ENCODE measurements around the gene LTB4R.

Gene LTB4R

DNA sequence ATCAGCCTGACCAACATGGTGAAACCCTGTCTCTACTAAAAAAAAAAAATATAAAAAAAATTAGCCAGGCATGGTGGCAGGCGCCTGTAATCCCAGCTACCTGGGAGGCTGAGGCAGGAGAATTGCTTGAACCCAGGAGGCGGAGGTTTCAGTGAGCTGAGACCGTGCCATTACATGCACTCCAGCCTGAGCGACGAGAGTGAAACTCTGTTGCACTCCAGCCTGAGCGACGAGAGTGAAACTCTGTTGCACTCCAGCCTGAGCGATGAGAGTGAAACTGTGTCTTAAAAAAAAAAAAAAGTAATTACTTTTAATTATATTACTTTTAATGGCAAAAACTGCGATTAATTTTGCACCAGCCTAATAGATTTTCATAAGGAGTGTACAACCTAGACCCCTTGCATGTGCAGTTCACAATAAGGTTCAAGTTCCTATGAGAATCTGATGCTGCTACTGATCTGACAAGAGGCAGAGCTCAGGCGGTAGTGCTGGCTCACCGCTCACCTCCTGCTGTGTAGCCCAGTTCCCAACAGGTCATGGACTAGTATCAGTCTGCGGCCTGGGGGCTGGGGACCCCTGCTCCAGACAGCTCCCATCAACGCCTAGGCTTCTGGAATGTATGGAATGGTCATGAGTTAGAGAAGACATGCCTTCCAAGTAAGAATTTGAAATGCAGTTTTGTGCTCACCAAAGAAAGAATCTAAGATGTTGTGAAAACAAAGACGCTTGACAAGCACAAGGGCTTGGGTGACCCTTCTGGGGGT lies 10.1 kb downstream of the LTB4R start:
- DNase-seq (ENCODE audit: low spot score): no peak
- TF ChIP-seq, protein P1, sequence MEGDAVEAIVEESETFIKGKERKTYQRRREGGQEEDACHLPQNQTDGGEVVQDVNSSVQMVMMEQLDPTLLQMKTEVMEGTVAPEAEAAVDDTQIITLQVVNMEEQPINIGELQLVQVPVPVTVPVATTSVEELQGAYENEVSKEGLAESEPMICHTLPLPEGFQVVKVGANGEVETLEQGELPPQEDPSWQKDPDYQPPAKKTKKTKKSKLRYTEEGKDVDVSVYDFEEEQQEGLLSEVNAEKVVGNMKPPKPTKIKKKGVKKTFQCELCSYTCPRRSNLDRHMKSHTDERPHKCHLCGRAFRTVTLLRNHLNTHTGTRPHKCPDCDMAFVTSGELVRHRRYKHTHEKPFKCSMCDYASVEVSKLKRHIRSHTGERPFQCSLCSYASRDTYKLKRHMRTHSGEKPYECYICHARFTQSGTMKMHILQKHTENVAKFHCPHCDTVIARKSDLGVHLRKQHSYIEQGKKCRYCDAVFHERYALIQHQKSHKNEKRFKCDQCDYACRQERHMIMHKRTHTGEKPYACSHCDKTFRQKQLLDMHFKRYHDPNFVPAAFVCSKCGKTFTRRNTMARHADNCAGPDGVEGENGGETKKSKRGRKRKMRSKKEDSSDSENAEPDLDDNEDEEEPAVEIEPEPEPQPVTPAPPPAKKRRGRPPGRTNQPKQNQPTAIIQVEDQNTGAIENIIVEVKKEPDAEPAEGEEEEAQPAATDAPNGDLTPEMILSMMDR (IDR thresholded peaks at IDR 0.05; ENCODE audit: extremely low read depth, missing control alignments): no peak

DNA sequence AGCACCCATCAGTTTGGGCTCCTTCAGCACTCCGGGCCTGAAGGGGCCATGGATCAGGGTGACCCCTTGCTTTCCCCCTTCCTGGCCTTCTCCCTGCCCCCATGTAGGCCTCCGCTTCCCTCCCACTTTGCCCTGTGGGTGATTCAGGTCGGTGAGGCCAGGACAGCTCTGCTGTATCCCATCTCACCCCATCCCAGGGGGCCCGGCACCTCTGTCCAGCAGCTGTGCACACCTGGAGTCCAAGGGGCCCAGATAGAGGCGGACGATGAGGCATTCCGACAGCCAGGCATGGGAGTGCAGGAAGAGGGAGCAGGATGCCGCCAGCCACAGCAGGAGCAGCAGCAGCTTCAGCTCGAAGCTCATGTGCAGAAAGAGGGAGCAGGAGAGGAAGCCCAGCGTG lies 11.4 kb downstream of the LTB4R start:
- no peak for DNase-seq (ENCODE audit: low spot score)
- TF ChIP-seq, protein P1 (IDR thresholded peaks at IDR 0.05; ENCODE audit: extremely low read depth, missing control alignments): no peak

DNA sequence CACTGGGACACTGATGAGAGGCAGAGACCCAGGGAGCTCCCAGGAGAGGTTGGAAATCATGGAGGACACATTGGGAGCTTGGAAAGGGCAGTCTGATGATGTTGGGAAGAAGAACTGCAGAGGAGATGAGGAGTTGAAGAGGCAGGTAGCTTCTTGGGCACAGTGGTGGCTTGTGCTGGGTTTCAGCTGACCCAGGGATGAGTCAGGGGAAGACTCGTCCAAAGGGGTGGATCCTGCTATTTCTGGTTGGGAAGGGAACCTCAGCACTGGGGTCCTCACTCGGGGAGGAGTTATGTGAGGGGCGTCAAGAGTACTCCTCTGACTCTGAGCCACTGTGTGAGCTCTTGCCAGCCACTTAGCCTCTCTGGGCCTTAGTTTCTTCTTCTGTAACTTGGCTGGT lies 12.0 kb downstream of the LTB4R start:
- DNase-seq (ENCODE audit: low spot score): no peak
- TF ChIP-seq, protein P1 (IDR thresholded peaks at IDR 0.05; ENCODE audit: extremely low read depth, missing control alignments): no peak

DNA sequence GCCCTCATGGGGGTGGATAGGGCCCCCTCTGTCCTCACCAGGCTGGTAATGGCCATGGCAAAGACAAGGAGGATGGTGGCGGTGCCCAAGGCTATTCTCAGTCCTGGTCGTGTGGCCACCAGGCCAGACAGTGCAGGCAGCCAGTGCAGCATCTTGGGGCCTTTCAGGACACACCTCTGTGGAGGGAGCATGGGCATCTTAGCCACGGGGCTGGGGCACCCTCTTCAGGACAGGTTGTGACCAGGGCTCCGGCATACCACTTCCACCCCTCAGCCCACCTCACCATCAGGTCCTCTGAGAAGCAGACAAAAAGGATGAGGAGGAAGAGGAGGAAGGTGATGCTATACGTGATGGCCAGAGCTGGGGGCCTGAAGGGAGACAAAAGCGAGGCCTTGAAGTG lies 12.7 kb downstream of the LTB4R start:
- TF ChIP-seq, protein P1 (IDR thresholded peaks at IDR 0.05; ENCODE audit: extremely low read depth, missing control alignments): no peak
- DNase-seq (ENCODE audit: low spot score): no peak

DNA sequence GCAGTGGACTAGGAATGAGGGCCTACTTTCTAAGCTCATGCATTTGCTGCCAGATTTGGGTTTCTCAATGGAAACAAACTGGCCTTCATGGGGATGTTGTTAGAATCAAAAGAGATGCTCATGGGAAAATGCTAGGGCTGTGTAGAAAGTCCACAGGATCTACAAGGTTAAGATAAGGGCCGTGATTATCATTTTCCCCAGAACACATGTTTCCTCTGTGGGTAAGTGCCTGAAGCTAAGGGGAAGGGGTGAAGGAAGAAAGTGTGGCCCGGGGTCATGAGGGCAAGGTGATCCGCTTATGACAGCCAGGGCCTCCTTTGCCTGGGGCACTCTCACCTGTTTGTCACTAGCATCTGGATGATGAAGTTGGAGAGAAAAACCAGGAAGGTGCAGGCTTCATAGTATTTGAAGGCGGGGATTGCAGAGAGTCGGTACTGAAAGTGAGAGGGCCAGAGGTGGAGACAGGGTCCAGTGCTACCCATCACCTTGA lies 13.8 kb downstream of the LTB4R start:
- TF ChIP-seq, protein P1 (IDR thresholded peaks at IDR 0.05; ENCODE audit: extremely low read depth, missing control alignments): no peak
- no peak for DNase-seq (ENCODE audit: low spot score)

DNA sequence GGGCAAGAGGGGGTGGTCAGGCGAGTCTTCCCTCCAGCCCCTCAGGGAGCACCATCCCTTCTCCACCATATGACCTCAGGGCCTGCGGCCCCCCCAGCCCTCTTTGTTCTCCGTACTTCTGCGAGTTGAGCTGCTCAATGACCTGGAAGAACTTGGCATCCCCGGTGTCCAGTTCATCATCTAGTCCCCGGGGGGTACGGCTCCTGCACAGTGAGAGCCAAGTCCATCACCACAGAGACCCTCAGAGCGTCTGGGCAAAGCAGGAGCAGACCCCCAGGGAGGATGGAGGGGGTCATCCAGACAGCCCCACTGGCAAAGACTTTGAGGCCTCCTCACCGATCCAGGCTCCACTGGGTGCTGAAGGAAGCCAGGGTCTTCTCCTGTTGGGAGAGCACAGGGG lies 14.7 kb downstream of the LTB4R start:
- DNase-seq (ENCODE audit: low spot score): no peak
- TF ChIP-seq, protein P1 (IDR thresholded peaks at IDR 0.05; ENCODE audit: extremely low read depth, missing control alignments): no peak

DNA sequence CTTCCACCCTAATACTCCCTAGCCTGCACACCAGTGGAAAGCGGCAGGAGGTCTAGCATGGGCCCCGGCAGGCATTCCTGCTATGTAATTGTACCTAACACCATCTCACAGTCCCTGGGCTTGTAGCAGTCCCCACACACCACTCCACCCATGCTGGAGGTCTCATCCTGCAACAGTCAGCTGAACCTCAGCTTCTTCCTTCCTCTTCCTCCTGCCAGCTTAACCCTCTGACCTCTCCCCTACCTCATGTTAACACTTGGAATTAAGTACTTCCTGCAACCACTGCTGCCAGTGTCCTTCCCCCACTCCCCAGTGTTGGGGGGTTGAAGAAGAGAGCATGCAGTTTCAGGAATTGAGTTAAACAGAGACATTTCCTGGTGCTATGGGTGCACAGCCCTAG lies 16.0 kb downstream of the LTB4R start:
- TF ChIP-seq, protein P1 (IDR thresholded peaks at IDR 0.05; ENCODE audit: extremely low read depth, missing control alignments): no peak
- DNase-seq (ENCODE audit: low spot score): no peak
